Renal pelvis (tissue), 12 donors: ENCODE measurements around the gene GALR2. TPM values are rescaled to one million over a fixed set of nuclear protein-coding genes. Genes with fewer than 3 reads are reported as not detected.
A peak's percentile ranks its signal among the peaks of the same experiment; 100 is the strongest.
"Not testable (repeated sequence)": the region's sequence is repeated elsewhere in the genome, so short reads cannot be mapped to it uniquely, and the experiment has no call there.

ENCODE experiments used
- DNase-seq: peaks from one replicate; pipeline ENCODE4 v3.0.0-alpha.2; 2013
- long read RNA-seq, 16 experiments: transcript quantifications; one replicate each; lab custom pipeline, GENCODE V29; 2026
- polyA plus RNA-seq, 3 donors: library from polyadenylated mRNA; unstranded; fragments of 120-200 nt; gene quantifications; one replicate each; pipeline ENCODE4 v1.2.1, GENCODE V29; 2013; ENCODE audit not compliant: insufficient read length in 3 of 3

Gene GALR2, protein sequence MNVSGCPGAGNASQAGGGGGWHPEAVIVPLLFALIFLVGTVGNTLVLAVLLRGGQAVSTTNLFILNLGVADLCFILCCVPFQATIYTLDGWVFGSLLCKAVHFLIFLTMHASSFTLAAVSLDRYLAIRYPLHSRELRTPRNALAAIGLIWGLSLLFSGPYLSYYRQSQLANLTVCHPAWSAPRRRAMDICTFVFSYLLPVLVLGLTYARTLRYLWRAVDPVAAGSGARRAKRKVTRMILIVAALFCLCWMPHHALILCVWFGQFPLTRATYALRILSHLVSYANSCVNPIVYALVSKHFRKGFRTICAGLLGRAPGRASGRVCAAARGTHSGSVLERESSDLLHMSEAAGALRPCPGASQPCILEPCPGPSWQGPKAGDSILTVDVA
- polyA plus RNA-seq: under 1 TPM; 0.24 to 0.87 (median 0.33) TPM
- long read RNA-seq, donor 1: 0 reads
- long read RNA-seq, donor 2: 0 reads
- long read RNA-seq, donor 3: 0 reads
- long read RNA-seq, donor 4: 0 reads
- long read RNA-seq, donor 5: 0 reads
- long read RNA-seq, donor 6, partial matches to known transcripts: 0 of 1 reads
- long read RNA-seq, donor 6, other reads (novel, unspliced or antisense): 0 of 1 reads
- long read RNA-seq, donor 7, partial matches to known transcripts: 0 of 1 reads
- long read RNA-seq, donor 7, other reads (novel, unspliced or antisense): 0 of 1 reads
- long read RNA-seq, donor 8, partial matches to known transcripts: 0 of 1 reads
- long read RNA-seq, donor 8, other reads (novel, unspliced or antisense): 0 of 1 reads
- long read RNA-seq, donor 9: 0 reads
- long read RNA-seq, donor 10: 0 reads
- long read RNA-seq, donor 11: 0 reads
- long read RNA-seq, donor 12: 0 reads
- long read RNA-seq, donor 13: 0 reads
- long read RNA-seq, donor 14: 0 reads
- long read RNA-seq, donor 15: 0 reads
- long read RNA-seq, donor 16: 0 reads

GRCh38 chr17:76074390-76075363 lies at the start of gene GALR2:
Gene GALR2 (plus strand): TSS chr17:76074781. CDS start chr17:76074884, 103 bp downstream.
- no peak for DNase-seq

GRCh38 chr17:76025294-76025693 lies 49.3 kb upstream of the GALR2 start:
- DNase-seq: no peak

DNA sequence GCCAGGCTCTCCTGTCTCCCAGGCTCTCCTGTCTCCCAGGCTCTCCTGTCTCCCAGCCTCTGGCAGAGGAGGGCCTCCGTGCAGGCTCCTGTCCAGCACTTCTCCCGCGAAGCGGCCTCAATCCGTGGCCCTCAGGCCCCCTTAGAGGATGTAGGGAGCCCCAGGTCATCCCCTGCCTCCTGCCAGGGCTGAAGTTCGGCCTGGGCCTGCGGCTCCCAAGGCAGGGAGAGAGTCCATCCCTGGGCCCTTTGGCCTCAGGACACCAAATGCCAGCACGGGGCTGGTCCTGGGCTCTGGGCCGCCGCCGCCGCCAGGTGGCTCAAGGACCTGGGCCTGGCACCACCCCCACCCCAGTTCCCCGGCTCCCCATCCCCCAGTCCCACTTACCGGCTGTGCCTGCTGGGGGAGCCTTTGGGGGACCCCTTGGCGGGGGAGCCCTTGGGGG lies 47.8 kb upstream of the GALR2 start:
- no peak for DNase-seq

- DNase-seq: peak; percentile 58
Measured at GRCh38 chr17:76027159-76027839, 47.3 kb upstream of the GALR2 start, which contains the start of gene EVPL. Gene EVPL (minus strand): TSS chr17:76027306. CDS start chr17:76027198, 108 bp downstream.

GRCh38 chr17:76032073-76032779 lies 42.4 kb upstream of the GALR2 start:
- no peak for DNase-seq

GRCh38 chr17:76032780-76033108 lies 41.8 kb upstream of the GALR2 start:
- no peak for DNase-seq

DNA sequence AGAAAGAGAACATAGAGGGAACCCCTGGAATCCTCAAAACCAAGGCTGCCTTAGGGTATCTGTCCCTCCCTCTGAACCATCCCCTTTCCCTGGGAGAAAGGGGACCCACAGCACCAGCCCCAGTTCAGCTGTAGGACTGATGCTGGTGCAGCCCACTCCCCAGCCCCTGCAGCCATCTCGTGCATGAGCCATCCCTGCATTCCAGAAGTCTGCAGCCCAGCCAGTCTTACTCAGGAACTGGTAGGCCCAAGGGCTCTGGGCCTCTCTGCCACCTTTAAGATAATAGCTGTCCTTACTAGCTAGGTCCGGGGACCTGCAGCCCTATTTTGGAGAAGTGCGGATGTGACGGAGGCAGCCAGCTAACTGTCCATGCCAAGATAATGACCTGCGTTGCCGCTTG lies 41.4 kb upstream of the GALR2 start:
- no peak for DNase-seq

DNA sequence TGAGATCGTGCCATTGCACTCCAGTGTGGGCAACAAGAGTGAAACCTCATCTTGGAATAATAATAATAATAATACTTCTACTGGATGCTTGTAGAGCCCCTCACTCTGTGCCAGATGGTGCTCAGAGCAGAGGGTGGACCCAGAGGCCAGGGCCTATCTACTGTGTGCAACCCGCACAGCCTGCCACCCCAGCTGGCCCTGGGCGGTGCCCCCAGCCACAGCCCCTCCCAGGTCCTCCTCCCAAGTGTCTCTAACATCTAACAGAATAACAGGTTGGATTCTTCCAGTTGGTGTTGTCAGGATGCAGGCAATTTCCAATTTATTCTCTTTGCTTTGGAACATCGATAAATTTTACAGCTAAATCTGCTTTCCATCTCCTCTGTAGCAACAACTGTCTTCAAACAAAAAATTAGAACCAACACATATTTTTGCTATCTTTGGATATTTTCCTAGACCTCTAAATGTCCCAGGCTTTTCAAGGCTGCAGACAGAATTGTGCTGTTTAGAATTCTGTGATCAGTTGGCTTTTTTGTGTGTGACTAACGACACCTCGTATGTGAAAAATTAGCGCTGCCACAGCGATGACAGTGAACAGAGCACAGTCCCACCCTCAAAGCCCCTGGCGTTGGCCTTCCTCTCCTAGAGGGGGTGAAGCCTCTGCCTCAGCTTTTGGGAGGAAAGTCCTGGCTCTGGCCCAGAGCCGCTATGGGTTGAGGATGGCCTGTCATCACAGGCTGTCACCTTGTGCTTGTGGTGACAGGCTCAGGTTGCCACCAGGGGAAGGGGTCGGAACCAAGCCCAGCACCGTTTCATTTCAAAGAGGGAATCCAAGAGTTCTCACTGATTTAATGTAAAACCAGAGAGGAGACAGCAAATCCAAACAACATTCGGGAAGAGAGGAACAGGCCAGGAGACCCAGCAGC lies 39.9 kb upstream of the GALR2 start:
- no peak for DNase-seq

DNA sequence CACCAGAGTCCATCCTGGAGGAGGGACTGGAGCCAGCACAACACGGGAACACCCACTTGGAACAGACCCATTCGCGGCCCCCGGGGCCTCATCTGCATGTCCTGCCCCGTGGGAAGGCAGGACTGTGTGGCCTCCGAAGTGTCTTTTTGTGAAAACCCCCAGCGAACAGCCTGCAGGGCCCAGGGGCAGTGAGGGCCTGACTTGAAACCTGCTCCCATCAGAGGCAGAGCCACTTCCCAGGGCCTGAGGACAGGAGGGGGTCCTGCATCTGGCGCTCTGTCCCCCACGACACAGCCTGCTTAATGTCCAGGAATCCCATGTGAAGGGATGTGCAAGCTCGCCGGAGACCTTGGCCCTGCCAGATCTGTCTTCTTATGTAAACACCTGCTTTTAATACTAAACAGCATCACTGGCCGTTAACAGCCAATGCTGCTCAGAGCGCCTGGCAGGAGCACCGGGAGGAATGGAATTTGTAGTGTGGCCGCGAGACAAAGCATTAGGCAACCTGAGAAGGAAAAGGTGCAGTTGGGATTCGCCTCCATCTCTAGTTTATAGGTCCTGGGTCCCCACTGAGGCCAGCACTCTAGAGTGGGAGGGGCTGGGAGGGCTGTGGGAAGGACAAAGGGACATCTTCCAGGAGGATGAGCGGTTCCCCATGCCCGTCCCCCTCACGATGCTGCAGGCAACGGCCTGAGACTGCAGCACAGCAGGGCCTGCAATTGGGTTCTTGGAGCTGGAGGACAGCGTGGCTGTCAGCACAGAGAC lies 37.9 kb upstream of the GALR2 start:
- DNase-seq: no peak

DNA sequence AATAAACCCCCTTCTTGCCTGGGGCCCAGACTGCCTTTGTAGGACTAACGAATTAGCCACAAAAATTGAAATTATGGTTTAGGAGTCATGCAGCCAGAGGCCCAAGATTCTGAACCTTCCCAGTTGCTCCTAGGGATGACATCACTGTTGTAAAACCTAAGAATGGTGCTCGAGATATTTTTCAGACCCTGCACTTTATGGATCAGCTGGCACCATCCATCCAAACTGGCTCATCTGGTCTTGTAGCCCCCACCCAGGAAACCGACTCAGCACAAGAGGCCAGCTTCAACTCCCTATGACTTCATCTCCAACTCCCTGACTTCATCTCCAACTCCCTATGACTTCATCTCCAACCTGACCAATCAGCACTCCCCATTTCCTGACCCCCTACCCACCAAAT lies 36.5 kb upstream of the GALR2 start:
- no peak for DNase-seq

GRCh38 chr17:76039121-76039520 lies 35.5 kb upstream of the GALR2 start:
- no peak for DNase-seq

GRCh38 chr17:76040376-76040775 lies 34.2 kb upstream of the GALR2 start:
- DNase-seq: no peak

DNA sequence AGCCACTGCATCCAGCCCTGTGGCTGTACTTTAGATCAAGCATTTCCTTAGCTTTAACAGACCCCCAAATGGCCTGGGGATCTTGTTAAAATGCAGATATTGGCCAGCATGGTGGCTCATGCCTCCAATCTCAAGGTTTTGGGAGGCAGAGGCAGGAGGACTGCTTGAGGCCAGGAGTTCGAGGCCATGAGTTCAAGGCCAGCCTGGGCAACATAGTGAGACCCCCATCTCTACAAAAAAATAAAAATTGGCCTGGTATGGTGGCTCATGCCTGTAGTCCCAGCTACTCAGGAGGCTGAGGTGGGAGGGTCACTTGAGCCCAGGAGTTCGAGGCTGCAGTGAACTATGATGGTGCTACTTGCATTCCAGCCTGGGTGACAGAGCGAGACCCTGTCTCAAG lies 31.7 kb upstream of the GALR2 start:
- DNase-seq: not testable (repeated sequence)

DNA sequence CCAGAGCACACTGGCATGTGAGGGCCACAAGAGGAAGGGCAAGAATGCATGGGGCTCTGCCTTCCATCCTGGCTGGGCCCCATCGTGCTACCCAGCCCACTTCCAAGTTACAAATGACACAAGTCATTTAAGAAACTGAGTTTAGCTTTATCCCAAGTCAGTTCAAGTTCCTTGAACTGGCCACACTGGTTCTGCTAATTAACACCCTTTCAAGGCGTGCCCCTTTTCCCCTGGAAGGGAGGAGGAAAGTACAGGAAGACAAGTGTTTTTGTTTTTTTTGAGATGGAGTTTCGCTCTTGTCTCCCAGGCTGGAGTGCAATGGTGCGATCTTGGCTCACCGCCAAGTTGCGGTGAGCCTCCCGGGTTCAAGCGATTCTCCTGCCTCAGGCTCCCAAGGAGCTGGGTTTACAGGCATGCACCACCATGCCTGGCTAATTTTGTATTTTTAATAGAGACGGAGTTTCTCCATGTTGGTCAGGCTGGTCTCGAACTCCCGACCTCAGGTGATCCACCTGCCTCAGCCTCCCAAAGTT lies 30.0 kb upstream of the GALR2 start:
- DNase-seq: not testable (repeated sequence)

GRCh38 chr17:76046064-76046463 lies 28.5 kb upstream of the GALR2 start:
- DNase-seq: no peak

GRCh38 chr17:76048025-76048605 lies 26.5 kb upstream of the GALR2 start:
- no peak for DNase-seq

- no peak for DNase-seq
Measured at GRCh38 chr17:76048711-76049110, 25.9 kb upstream of the GALR2 start.

GRCh38 chr17:76049239-76049638 lies 25.3 kb upstream of the GALR2 start:
- no peak for DNase-seq
